Small intestine (tissue), 7 donors: ENCODE measurements around the gene ABLIM3. TPM values are rescaled to one million over a fixed set of nuclear protein-coding genes. Genes with fewer than 3 reads are reported as not detected.

Source experiments
- DNase-seq, 2 donors: peaks; one replicate each; pipeline versions ENCODE4 v3.0.0 to v3.0.0-alpha.2; 2013
- FAIRE-seq: peaks from 2 replicates; lab custom pipeline; 2012; peaks lifted over from hg19 to GRCh38; lab: Jason Lieb, UNC
- H3K27ac ChIP-seq, 3 donors: one replicate each; pipeline ENCODE4 v1.5.1; 2013; ENCODE audit warnings: low read length in 2 of 3, mild to moderate bottlenecking in 2 of 3, control low read depth in 1 of 3, inconsistent platforms in 1 of 3, low read depth in 1 of 3, moderate library complexity in 1 of 3
- H3K27me3 ChIP-seq, 3 donors: one replicate each; pipeline ENCODE4 v1.6.1; 2013; ENCODE audit warnings: low read length in 3 of 3, inconsistent platforms in 1 of 3; ENCODE audit not compliant: control insufficient read depth in 3 of 3, insufficient read depth in 3 of 3
- H3K36me3 ChIP-seq, 3 donors: one replicate each; pipeline ENCODE4 v1.6.1; 2013; ENCODE audit warnings: low read length in 3 of 3, inconsistent platforms in 1 of 3, low read depth in 1 of 3, mild to moderate bottlenecking in 1 of 3, moderate library complexity in 1 of 3; ENCODE audit not compliant: control insufficient read depth in 3 of 3, insufficient read depth in 2 of 3
- H3K4me1 ChIP-seq, 3 donors: one replicate each; pipeline ENCODE4 v1.6.1; 2013; ENCODE audit warnings: low read length in 2 of 3, inconsistent platforms in 1 of 3, low read depth in 1 of 3, mild to moderate bottlenecking in 1 of 3, moderate library complexity in 1 of 3; ENCODE audit not compliant: control insufficient read depth in 3 of 3, insufficient read depth in 2 of 3
- H3K4me3 ChIP-seq, 3 donors: one replicate each; pipeline ENCODE4 v1.5.1; 2013; ENCODE audit warnings: low read length in 3 of 3, control low read depth in 1 of 3, inconsistent platforms in 1 of 3, low read depth in 1 of 3, mild to moderate bottlenecking in 1 of 3, moderate library complexity in 1 of 3
- H3K9me3 ChIP-seq, 2 donors: one replicate each; pipeline ENCODE4 v1.6.1; 2013; ENCODE audit warnings: low read depth in 1 of 2, low read length in 1 of 2; ENCODE audit not compliant: control insufficient read depth in 2 of 2, insufficient read depth in 1 of 2
- WGBS, 3 donors: extraction: QIAGEN DNeasy Blood & Tissue Kit; methylation state at CpG; one replicate each; pipeline ENCODE4 v1.1.7; 2013; 5-methylcytosine and 5-hydroxymethylcytosine counted together
- polyA plus RNA-seq, 4 donors: library from polyadenylated mRNA; stranded (reverse) in 3 of 4; unstranded in 1 of 4; fragments of 200-250 nt in 3 of 4; fragments of 120-200 nt in 1 of 4; gene quantifications; one replicate each; pipeline versions ENCODE4 v1.2.1 to v1.2.3, GENCODE V29; 2013
- donor health status: healthy with polysubstance abuse.
- donor health status: control.
- donor health status: control.
- donor health status: Bipolar disorder and iron deficiency.
- donor health status: healthy.

Gene ABLIM3
- polyA plus RNA-seq, 4 donors, result 0.89 to 10.0 (median 5.3) TPM

DNA sequence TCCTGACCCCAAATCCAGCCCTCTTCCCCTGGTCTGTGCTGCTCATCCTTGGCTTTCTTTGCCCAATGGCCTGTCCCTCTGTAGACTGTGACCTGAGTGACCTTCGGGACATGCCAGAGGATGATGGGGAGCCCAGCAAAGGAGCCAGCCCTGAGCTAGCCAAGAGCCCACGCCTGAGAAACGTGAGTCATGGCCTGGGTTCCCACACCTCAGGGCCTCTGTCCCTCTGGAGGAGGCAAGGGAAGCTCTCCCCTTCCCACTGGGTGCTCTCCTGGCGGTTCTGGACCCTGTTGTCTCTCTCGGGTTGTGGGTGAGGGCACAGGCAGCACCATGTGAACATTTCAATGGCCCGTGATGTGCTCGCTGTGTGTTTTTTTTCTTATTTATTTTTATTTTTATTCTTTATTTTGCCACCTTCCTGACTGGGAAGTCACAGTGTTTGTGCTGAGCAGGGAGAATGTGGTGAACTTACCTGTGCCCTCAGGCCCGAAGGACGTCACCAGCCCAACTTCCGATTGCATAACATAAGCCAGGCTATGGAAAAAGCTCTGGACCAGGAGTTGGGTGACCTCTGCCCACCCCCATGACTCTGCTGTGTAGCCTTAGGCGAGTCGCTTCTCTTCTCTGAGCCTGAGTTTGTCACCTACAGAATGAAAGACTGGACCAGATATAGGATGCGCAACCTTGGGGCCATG lies 159.9 kb downstream of the ABLIM3 start:
- H3K4me1 ChIP-seq, result peaks cover 0 to 30% (median 0%) of the 10 kb centered on the region in 3 donors
- no peaks in the 10 kb centered on the region for H3K27me3 ChIP-seq
- WGBS, 3 donors, result 86 to 90% (median 90%) methylated on average over 13 of the region's 13 CpGs
- no peak overlapping the region for H3K4me3 ChIP-seq
- H3K36me3 ChIP-seq, result peaks cover 0 to 7% (median 0%) of the 10 kb centered on the region in 3 donors
- no peak overlapping the region for H3K27ac ChIP-seq
- no peaks in the 10 kb centered on the region for H3K9me3 ChIP-seq
- no peak for FAIRE-seq
- no peak for DNase-seq

- Histone ChIP-seq H3K4me1 (peaks cover 0 to 30% (median 0%) of the 10 kb centered on the region in 3 donors), H3K4me3 (no peak overlapping the region), H3K27me3 (no peaks in the 10 kb centered on the region), H3K27ac (no peak overlapping the region), H3K9me3 (no peaks in the 10 kb centered on the region), H3K36me3 (peaks cover 0 to 9% (median 0%) of the 10 kb centered on the region in 3 donors)
- 70 to 79% (median 78%) methylated on average over 8 of the region's 8 CpGs for WGBS, 3 donors
- DNase-seq (no peak), FAIRE-seq (no peak)
Measured at GRCh38 chr5:149301744-149302380, 160.6 kb downstream of the ABLIM3 start.

GRCh38 chr5:149302641-149303040 lies 161.3 kb downstream of the ABLIM3 start:
- FAIRE-seq, result no peak
- no peak overlapping the region for H3K4me3 ChIP-seq
- H3K9me3 ChIP-seq, result no peaks in the 10 kb centered on the region
- no peak overlapping the region for H3K27ac ChIP-seq
- 87 to 91% (median 91%) methylated on average over 5 of the region's 5 CpGs for WGBS, 3 donors
- peaks cover 0 to 27% (median 0%) of the 10 kb centered on the region in 3 donors for H3K4me1 ChIP-seq
- no peaks in the 10 kb centered on the region for H3K27me3 ChIP-seq
- peaks cover 0 to 9% (median 0%) of the 10 kb centered on the region in 3 donors for H3K36me3 ChIP-seq
- no peak for DNase-seq

- 85% methylated on average over 4 of the region's 4 CpGs for WGBS, 3 donors
- peaks cover 0 to 22% (median 0%) of the 10 kb centered on the region in 3 donors for H3K4me1 ChIP-seq
- no peak for FAIRE-seq
Measured at GRCh38 chr5:149303210-149303609, 161.9 kb downstream of the ABLIM3 start.

GRCh38 chr5:149304195-149305078 lies 163.1 kb downstream of the ABLIM3 start:
- peaks cover 0 to 10% (median 0%) of the 10 kb centered on the region in 3 donors for H3K4me1 ChIP-seq
- no peaks in the 10 kb centered on the region for H3K9me3 ChIP-seq
- no peak overlapping the region for H3K27ac ChIP-seq
- H3K36me3 ChIP-seq, result peaks cover 0 to 11% (median 0%) of the 10 kb centered on the region in 3 donors
- 78 to 79% (median 78%) methylated on average over 11 of the region's 11 CpGs for WGBS, 3 donors
- FAIRE-seq, result no peak
- H3K27me3 ChIP-seq, result no peaks in the 10 kb centered on the region
- no peak overlapping the region for H3K4me3 ChIP-seq
- no peak for DNase-seq

More at GRCh38 chr5:149303210-149303609, 161.9 kb downstream of the ABLIM3 start:
- DNase-seq, result no peak
- H3K36me3 ChIP-seq, result peaks cover 0 to 9% (median 0%) of the 10 kb centered on the region in 3 donors
- H3K4me3 ChIP-seq, result no peak overlapping the region
- no peaks in the 10 kb centered on the region for H3K9me3 ChIP-seq
- H3K27me3 ChIP-seq, result no peaks in the 10 kb centered on the region
- no peak overlapping the region for H3K27ac ChIP-seq

- Histone ChIP-seq H3K4me1 (no peaks in the 10 kb centered on the region), H3K27me3 (no peaks in the 10 kb centered on the region), H3K9me3 (no peaks in the 10 kb centered on the region), H3K27ac (no peak overlapping the region), H3K4me3 (no peak overlapping the region), H3K36me3 (peaks cover 0 to 20% (median 0%) of the 10 kb centered on the region in 3 donors)
- no peak for FAIRE-seq
- WGBS, 3 donors, result 81 to 84% (median 83%) methylated on average over 6 of the region's 6 CpGs
- no peak for DNase-seq
Measured at GRCh38 chr5:149309354-149309753, 168.1 kb downstream of the ABLIM3 start.
